ENCODE data around the gene PPM1G.
"Not testable (repeated sequence)": the region's sequence is repeated elsewhere in the genome, so short reads cannot be mapped to it uniquely, and the experiment has no call there.

The PPM1G gene

GRCh38 chr2:27409321-27410073 is at the start of gene PPM1G:
Gene PPM1G, minus strand, starts transcription at chr2:27409591. Its CDS starts 169 bp downstream, at chr2:27409422.
- DNase-seq: peak; percentile 97

- no peak for DNase-seq
Measured at GRCh38 chr2:27453968-27454367, 44.6 kb upstream of the PPM1G start.

DNA sequence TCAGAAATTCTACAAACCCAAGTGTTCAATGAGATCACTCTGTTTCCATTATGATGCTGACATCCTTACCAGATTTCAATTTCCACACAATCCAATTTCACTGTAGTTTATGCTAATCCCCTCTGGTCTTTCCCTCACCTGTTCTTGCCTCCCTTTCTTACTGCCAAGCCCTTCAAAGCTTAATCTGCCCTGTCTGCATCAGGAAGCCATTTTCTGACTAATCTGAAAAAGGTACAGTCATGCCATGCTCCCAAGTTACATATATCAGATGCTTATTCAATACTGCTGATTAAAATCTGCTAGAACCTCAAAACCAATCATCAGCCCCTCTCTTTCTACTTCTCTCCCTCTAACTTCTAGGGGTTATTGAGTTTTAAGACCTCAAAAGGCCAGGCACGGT is 41.7 kb upstream of the PPM1G start:
- DNase-seq: no peak

DNA sequence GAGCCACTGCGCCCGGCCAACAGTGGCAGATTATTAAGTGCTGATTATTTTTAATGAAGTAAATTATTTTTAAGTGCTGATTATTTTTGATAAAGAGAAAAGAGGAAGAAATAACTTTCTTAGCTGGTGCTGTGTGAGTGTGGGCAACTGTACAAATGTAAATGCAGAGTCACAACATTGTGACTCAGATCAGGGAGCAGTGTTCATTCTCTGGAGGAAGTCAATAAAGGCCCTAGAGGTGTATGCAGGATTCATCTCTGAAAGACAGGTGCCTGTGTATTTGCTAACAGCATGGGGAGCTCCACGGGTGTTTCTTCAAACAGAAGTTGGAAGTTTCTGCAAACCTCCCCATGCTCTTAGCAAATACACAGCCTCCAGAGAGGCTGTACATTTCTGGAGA is 39.0 kb upstream of the PPM1G start:
- no peak for DNase-seq

DNA sequence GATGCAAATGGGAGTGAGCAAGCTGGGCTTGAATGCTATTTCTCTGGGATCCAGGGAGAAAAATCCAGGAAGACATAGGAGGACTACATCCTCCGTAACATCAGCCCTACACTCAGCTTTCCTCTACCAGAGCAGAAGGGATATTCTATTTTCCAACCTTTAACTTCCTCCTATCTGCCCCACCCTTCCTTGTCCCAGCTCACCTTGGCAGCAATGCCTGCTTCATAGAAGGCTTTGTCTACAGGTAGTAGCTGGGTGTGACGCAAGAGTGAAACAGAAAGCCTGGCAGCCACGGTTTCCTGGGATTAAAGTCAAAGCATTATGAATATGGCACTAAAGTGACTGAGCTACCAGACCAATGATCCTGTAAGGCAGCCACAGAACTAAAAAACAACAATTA is 36.7 kb upstream of the PPM1G start:
- no peak for DNase-seq

DNA sequence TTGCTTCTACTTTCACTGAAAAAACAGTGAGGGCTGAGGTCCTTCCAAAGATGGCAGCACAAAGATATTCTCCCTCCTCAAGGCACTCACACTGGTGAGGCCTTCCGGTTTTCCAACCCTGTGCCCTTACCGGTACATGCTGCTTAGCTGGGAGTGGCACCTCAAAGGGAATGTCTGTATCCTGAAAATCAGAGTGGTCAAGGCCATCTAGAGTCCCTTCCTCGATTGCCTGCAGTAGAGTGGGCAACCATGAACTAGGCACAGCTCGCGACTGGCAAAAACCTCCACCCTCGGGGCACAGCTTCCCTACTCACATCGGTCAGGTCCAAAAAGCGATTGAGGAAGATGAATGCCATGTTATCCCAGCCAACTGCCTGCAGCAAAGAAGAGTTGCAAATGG is 36.2 kb upstream of the PPM1G start:
- no peak for DNase-seq

- DNase-seq: no peak
Measured at GRCh38 chr2:27445155-27445554, 35.8 kb upstream of the PPM1G start.

DNA sequence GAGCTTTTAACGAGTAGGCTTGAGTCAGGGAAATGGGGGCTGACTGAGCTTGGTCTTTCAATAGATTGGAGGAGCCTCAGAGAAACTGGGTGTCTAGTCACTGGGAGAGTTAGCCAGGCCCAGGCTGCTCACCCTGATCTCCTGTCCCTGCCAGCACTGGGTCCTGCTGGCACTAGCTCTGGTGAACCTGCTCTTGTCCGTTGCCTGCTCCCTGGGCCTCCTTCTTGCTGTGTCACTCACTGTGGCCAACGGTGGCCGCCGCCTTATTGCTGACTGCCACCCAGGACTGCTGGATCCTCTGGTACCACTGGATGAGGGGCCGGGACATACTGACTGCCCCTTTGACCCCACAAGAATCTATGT is 33.5 kb upstream of the PPM1G start:
- no peak for DNase-seq

- no peak for DNase-seq
Measured at GRCh38 chr2:27441958-27442919, 32.8 kb upstream of the PPM1G start, which contains the start of gene KRTCAP3. Gene KRTCAP3, plus strand, starts transcription at chr2:27442381. Its CDS starts 32 bp downstream, at chr2:27442413.

GRCh38 chr2:27441226-27441926 is 32.0 kb upstream of the PPM1G start:
- DNase-seq: no peak

DNA sequence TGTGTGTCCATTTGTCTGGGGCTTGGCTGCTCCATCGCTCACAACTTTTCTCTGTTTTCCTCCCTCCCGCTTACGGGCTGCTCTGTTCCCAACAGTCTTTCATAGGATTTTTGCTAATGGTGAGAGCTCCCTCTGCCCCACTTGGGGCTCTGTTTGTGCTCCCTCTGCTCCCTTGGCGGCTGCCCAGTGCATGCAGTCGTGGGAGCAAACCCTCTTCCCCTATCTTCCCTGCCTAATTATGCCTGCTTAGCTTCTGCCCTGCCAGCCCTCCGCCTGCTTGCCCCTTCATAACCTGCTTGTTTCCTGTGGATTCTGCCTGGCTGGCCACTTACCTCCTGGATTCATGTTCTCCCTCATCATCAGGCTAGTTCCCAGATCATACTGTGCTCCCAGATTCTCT is 26.2 kb upstream of the PPM1G start:
- no peak for DNase-seq

- DNase-seq: peak; percentile 87
Measured at GRCh38 chr2:27431395-27431794, 22.0 kb upstream of the PPM1G start.

- DNase-seq: peak; percentile 91
Measured at GRCh38 chr2:27428978-27429541, 19.7 kb upstream of the PPM1G start.

DNA sequence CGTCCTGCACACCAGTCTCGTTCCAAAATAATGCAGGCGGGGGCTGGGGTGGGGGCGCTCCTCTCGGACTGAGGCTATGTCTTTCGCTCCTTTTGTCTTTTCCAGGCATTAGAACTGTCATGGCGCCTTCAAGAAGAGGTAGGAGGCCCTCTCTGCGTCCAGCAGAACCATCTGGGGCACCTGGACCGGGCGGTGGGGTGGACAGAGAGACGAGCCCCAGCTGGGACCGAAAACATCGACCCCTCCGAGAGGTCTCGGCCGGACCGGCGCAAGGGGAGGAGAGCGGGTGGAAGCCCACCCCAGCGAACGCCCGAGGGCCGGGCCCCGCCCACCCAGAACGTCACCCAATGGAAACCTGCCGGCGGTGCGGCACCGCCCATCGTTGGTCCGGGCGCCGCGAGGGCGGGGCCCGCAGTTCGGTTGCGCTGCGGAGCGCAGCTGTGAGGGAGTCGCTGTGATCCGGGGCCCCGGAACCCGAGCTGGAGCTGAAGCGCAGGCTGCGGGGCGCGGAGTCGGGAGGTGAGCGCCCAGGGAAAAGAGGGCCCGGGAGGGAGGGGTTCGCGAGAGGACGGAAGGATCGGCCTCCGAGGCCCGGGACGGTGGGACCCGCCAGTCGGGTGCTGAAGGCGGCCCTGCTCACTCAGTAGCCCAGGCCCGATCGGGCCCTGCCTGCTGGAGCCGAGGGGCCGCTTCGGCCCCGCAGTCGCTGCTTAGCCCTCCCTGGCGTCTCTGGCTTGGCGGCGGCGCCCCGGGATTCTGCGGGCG is 19.0 kb upstream of the PPM1G start, which contains the start of gene NRBP1:
Gene NRBP1, plus strand, starts transcription at position 419 of the 765 bp plus-strand sequence. CDS start 4,643 bp downstream, outside the sequence.
- DNase-seq: peak; percentile 94

DNA sequence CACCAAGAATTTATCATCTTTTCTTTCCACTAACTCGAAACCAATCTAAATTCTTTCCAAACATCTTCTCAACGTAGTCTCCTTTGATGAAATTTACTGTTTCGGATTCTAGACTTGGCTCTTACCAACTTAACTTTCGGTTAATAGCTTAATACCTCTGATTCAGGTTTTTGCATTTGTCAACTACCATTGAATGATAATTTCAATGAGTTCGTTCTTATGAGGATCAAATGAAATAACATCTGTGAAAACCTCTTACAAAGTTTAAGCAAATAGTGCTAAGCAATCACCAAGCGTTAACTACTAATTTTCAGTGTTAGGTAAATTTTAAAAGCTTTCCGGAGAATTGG is 18.4 kb upstream of the PPM1G start:
- DNase-seq: no peak

- not testable (repeated sequence) for DNase-seq
Measured at GRCh38 chr2:27425039-27425438, 15.6 kb upstream of the PPM1G start.

- DNase-seq: no peak
Measured at GRCh38 chr2:27422958-27423357, 13.6 kb upstream of the PPM1G start.

GRCh38 chr2:27421660-27422250 is 12.4 kb upstream of the PPM1G start:
- no peak for DNase-seq

DNA sequence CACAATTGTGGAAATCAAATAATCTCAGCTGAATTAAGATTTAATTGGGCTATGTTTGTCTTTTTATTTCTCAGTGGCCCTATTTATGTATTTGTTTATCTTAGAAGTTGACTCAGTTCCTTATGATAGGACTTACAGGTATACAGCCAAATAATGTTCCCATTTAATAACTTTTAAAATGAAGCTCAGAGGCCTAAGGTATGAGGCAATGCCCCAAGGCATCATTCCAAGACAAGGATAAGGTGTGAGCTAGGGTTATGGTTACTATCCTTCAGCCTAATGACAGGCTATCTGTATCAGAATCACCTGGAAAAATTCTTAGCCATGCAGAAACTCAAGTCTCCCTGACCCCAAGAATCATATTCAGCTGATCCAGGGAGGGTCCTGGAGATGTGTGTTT is 11.6 kb upstream of the PPM1G start:
- DNase-seq: no peak

DNA sequence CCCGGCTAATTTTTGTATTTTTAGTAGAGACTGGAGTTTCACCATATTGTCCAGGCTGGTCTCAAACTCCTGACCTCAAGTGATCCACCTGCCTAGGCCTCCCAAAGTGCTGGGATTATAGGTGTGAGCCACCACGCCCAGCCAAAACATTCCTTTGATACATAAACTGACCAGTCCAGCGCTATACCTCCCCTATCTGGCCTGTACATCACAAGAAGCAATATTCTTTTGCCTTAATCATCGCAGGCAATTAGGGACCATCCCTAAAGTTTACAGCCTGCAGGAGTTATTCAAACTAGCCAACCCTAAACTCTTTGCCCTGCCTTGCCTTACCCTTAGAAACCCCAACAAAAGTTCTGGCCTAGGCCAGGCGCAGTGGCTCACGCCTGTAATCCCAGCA is 6.8 kb upstream of the PPM1G start:
- DNase-seq: no peak

DNA sequence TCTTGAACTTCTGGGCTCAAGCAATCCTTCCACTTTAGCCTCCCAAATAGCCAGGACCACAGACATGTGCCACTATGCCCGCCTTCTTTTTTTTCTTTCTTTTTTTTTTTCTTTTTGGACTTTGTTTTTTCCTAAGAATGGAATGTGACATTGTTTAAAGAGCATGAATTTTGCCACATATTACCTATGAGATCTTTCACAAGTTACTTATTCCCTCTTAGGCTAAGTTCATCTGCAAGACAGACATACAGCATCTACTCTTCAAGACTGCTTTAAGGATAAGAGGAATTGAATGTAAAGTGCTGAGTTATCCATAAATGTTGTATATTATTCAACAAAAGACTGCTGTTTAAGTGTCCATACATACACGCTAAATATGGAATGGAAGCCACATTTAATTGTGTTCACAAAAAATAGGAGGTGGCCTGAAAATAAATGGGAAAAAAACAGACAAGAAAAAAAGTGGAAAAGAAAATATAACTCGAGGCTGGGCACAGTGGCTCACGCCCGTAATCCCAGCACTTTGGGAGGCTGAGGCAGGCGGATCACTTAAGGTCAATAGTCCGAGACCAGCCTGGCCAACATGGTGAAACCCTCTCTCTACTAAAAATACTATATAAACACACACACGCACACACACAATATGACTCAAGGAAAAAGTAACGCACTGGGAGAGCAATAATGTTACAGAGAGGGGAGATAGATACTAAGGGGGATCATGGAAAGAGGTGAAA is 3.2 kb upstream of the PPM1G start:
- DNase-seq: no peak
